CD4-positive, alpha-beta T cell treated with Interleukin-2 at 100 ng/mL for 4 hours (primary cell): Measurements from ENCODE around the gene LRR1.
"Not testable (repeated sequence)": the region's sequence is repeated elsewhere in the genome, so short reads cannot be mapped to it uniquely, and the experiment has no call there.

Experiments
- DNase-seq: peaks from one replicate; pipeline ENCODE4 v3.0.0-alpha.2; 2020; ENCODE audit warnings: low spot score

LRR1 gene

DNA sequence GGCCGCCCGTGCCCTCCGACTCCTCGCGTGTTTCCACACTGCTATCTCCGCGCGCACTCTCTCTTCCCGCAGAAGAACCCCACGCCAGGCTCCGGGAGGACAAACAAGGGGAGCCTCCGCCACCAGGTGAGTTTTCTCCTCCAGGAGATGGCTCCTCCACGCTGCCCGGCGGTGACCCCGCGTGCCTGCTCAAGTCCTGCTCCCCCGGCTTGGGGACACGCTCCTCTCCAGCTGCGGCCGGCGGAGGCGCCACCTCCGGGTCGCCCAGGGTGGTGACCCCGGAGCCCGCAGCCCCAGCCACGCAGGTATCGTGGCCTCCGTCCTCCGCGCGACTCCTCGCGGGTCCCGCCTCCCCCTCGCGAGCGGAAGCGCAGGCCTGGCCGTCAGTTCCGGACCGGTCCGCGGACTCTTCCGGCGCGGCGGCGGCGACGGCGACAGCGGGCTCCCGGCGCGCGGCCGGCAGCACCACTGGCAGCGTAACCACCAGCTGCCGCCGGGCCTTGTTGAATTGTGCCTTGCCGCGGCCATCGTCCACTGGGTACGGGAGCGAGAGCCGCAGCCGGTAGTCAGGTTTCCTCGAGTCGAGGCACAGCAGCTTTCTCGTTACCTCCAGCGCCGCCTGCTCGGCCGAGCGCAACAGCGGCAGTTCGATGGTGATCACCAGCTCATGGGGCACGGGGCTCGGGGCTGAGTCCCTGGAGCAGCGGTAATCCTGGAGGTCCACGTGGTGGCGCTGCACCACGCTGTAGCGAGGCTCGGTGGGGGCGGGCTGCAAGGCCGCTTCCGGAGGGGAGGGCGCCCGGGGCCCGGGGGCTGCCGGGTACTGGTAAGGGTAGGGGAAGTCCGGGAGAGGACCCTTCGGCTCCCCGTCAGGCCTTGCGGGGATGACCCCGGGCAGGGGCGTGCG lies 35.2 kb downstream of the LRR1 start:
- peak; percentile 95 for DNase-seq

DNA sequence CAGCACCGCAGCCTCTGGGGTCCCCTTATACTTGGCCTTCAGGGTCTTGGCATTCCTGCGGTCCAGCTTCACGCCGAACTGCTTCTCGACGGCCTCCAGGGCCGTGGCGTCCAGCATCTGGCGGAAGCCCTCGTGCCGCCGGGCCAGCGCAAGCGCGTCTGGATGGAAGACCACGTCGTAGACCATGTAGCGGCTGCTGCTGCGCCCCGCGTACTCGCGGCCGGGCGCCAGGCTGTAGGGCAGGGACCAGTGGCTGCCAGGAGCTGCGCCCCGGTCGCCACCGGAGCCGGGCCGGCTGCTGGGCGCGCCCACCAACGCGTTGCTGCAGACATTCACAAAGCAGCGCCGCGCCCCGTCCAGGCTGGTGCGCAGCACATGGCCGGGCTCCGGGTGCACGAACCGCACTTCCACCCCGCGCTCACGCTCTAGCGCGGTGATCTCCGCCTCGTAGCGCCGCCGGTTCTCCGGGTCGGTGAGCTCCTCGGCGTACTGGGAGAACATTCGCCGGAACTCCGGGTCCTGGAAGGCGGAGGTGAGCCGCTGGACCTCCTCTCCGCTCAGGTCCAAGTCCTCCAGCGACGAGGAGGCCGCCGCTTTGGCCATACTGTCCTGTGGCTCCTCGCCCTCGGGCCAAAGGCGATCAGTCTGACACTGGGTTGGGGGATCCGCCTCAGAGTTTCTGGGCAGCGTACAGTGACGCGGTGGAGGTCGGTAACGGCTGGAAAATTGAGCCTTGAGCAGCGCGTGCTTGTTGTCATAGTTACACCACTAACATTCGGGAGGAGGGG lies 36.0 kb downstream of the LRR1 start, which contains the start of gene DNAAF2:
TSS of gene DNAAF2 (minus strand) at position 698 of the 788 bp plus-strand sequence. CDS start at position 603, 95 bp downstream.
- peak; percentile 78 for DNase-seq

DNA sequence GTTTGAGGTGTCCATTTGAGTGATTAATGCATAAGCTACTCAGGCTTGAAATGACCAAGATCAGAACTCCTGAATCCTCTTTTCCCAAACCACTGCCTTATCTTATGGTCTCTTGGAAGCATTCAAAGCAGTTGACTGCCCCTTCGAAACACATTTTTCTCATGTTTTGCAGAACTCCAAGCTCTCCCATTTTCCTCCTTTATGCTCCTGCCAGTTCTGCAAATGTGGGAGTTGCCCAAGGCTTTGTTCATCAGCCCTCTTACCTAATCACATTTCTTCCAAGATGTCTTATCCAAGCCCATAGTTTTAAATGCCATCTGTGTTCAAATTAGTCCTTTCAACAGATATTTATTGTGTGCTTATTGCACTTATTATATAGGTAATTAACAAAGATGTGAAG lies 38.1 kb downstream of the LRR1 start:
- no peak for DNase-seq

DNA sequence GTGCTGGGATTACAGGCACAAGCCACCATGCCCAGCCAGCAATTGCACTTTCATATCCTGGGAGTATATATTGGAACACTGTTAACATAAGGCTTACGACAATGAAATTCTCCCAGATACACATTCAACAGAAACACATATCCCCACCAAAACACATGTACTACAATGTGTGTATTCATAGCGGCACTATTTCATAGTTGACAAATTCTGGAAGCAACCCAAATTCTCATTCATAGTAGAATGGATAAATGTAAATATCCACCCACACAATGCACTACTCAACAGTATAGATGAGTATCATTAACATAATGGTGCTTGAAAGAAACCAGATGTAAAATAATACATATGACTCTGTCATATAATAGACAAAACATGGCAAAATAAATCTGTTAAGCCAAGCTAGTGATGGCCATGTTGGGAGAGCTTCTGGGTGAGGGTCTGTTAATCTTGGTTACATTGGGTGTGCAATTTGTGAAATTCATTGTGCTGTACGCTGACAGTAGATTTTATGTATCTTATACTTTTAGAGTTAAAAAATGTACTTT lies 38.9 kb downstream of the LRR1 start:
- no peak for DNase-seq

- no peak for DNase-seq
These were observed 42.0 kb downstream of the LRR1 start for GRCh38 chr14:49640540-49641417.

- no peak for DNase-seq
These were observed 43.0 kb downstream of the LRR1 start for GRCh38 chr14:49641697-49642129.

DNA sequence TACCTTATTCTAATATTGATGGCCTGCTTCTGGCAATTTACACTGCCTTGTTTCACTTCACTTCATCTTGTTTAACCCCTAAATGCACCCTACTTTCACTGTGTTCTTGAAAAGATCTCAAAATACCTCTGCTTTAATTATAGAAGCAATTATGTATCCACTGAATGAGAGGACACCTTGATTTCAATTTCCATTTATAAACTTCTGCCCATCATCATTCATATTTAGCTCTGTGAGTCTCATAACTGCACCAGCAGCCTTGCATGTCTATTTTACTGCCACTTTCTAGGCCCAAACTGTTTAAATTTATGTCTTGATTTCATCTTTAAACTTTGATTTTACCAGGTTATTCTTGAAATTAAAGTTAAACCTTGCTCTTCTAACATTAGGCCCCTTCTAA lies 43.4 kb downstream of the LRR1 start:
- no peak for DNase-seq

DNA sequence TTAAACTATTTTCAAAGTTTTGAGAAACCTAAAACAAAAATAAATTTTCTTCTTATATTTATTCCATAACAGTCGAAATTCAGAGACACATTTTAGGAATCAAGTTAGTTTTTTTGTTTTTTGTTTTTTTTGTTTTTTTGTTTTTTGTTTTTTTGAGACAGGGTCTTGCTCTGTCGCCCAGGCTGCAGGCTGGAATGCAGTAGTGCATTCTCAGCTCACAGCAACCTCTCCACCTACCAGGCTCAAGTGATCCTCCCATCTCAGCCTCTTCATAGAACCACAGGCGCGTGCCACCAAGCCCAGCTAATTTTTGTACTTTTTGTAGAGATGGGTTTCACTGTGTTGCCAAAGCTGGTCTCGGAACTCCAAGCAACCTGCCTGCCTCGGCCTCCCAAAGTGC lies 54.8 kb downstream of the LRR1 start:
- no peak for DNase-seq

- DNase-seq: no peak
These were observed 55.8 kb downstream of the LRR1 start for GRCh38 chr14:49654511-49654910.

DNA sequence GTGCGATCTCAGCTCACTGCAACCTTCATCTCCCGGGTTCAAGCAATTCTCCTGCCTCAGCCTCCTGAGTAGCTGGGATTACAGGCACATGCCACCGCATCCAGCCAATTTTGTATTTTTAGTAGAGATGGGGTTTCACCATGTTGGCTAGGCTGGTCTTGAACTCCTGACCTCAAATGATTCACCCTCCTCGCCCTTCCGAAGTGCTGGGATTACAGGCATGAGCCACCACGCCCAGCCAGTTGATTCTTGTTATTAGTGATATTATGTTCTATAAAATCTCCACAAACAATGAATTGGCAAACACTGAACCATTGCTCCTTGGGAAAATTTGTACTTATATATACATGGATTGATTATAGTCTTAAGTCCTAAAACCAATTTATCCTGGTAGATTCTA lies 58.8 kb downstream of the LRR1 start:
- not testable (repeated sequence) for DNase-seq

DNA sequence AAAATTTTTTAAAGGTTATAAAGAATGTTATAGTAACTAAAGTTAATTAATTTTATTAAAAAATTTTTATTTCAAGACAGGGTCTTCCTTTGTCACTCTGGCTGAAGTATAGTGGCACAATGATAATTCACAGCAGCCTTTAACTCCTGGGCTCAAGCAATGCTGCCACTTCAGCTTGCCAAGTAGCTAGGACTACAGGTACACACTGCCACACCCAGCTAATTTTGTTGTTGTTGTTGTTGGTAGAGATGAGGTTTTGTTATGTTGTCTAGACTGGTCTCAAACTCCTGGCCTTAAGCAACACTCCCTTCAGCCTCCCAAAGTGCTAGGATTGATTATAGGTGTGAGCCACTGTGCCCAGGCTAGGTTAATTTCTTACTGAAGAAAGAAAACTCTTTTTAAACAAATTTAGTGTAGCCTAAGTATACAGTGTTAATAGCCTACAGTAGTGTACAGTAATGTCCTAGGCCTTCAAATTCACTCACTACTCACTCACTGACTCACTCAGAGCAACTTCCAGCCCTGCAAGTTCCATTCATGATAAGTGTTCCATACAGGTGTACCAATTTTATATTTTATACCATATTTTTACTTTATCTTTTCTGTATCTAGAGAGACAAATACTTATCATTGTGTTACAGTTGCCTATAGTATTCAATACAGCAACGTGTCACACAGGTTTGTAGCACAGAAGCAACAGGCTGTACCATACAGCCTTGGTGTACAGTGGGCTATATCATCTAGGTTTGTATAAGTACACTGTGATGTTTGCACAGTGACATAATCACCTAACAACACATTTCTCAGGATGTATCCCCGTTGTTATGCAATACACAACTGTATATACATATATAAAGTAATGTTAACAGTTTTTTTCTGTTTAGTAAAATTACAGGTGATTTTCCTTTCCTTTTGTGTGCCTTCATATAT lies 61.1 kb downstream of the LRR1 start:
- DNase-seq: no peak
